H9 (cell line): ENCODE measurements around the gene CFAP73. TPM values are rescaled to one million over a fixed set of nuclear protein-coding genes. Genes with fewer than 3 reads are reported as not detected.

ENCODE experiments used
- DNase-seq: peaks from one replicate; pipeline ENCODE4 v3.0.0-alpha.2; 2017
- H2AFZ ChIP-seq: one replicate; pipeline ENCODE4 v1.6.1; 2013; ENCODE audit warnings: mild to moderate bottlenecking, low read length, control low read depth, moderate library complexity
- H2AK5ac ChIP-seq: 2 replicates; pipeline ENCODE4 v1.6.1; 2013; ENCODE audit warnings: low read length, control low read depth, mixed read lengths; ENCODE audit not compliant: insufficient read length
- H2BK120ac ChIP-seq: one replicate; pipeline ENCODE4 v1.6.1; 2013; ENCODE audit warnings: low read depth, mild to moderate bottlenecking, low read length, control low read depth, inconsistent platforms; ENCODE audit not compliant: poor library complexity, severe bottlenecking
- H2BK12ac ChIP-seq: 2 replicates; pipeline ENCODE4 v1.6.1; 2013; ENCODE audit warnings: low read length, control low read depth, mixed read lengths, low read depth; ENCODE audit not compliant: insufficient read length
- H2BK15ac ChIP-seq: 2 replicates; pipeline ENCODE4 v1.6.1; 2013; ENCODE audit warnings: low read depth, low read length, control low read depth
- H2BK20ac ChIP-seq: one replicate; pipeline ENCODE4 v1.6.1; 2013; ENCODE audit warnings: low read depth, mild to moderate bottlenecking, low read length, control low read depth, inconsistent platforms; ENCODE audit not compliant: poor library complexity, severe bottlenecking
- H2BK5ac ChIP-seq: 2 replicates; pipeline ENCODE4 v1.6.1; 2013; ENCODE audit warnings: low read length, control low read depth, mixed read lengths; ENCODE audit not compliant: insufficient read length
- H3K14ac ChIP-seq: 2 replicates; pipeline ENCODE4 v1.6.1; 2013; ENCODE audit warnings: low read length, control low read depth; ENCODE audit not compliant: insufficient read depth
- H3K18ac ChIP-seq: 2 replicates; pipeline ENCODE4 v1.6.1; 2013; ENCODE audit warnings: low read depth, mild to moderate bottlenecking, mixed read lengths, low read length, control low read depth; ENCODE audit not compliant: insufficient read length
- H3K23ac ChIP-seq: 2 replicates; pipeline ENCODE4 v1.6.1; 2013; ENCODE audit warnings: low read length, control low read depth, mixed read lengths, low read depth; ENCODE audit not compliant: insufficient read length
- H3K23me2 ChIP-seq: 2 replicates; pipeline ENCODE4 v1.6.1; 2013; ENCODE audit warnings: low read depth, mild to moderate bottlenecking, mixed read lengths, low read length, control low read depth; ENCODE audit not compliant: insufficient read length, poor library complexity, severe bottlenecking
- H3K27ac ChIP-seq: 2 replicates; pipeline ENCODE4 v1.5.1; 2013; ENCODE audit warnings: low read length, control low read depth, mixed read lengths, low read depth; ENCODE audit not compliant: insufficient read length
- H3K27me3 ChIP-seq: 2 replicates; pipeline ENCODE4 v1.6.1; 2013; ENCODE audit warnings: low read length, control low read depth, inconsistent platforms; ENCODE audit not compliant: insufficient read depth
- H3K4ac ChIP-seq: 2 replicates; pipeline ENCODE4 v1.6.1; 2013; ENCODE audit warnings: low read depth, mild to moderate bottlenecking, control low read depth, inconsistent platforms, low read length, moderate library complexity
- H3K4me1 ChIP-seq: 2 replicates; pipeline ENCODE4 v1.6.1; 2013; ENCODE audit warnings: low read length, control low read depth, inconsistent platforms; ENCODE audit not compliant: insufficient read depth
- H3K4me2 ChIP-seq: 2 replicates; pipeline ENCODE4 v1.6.1; 2013; ENCODE audit warnings: low read length, control low read depth, mixed read lengths; ENCODE audit not compliant: insufficient read length, insufficient read depth
- H3K56ac ChIP-seq: 2 replicates; pipeline ENCODE4 v1.6.1; 2013; ENCODE audit warnings: low read depth, mild to moderate bottlenecking, mixed read lengths, low read length, control low read depth; ENCODE audit not compliant: insufficient read length
- H3K79me1 ChIP-seq: 2 replicates; pipeline ENCODE4 v1.6.1; 2013; ENCODE audit warnings: low read depth, mild to moderate bottlenecking, moderate library complexity, low read length, control low read depth, inconsistent platforms; ENCODE audit not compliant: insufficient read depth, poor library complexity, severe bottlenecking
- H3K79me2 ChIP-seq: 2 replicates; pipeline ENCODE4 v1.6.1; 2013; ENCODE audit warnings: low read length, control low read depth, inconsistent platforms; ENCODE audit not compliant: insufficient read depth
- H3K9ac ChIP-seq: 2 replicates; pipeline ENCODE4 v1.6.1; 2013; ENCODE audit warnings: low read length, control low read depth, mixed read lengths; ENCODE audit not compliant: insufficient read length; ENCODE audit errors: extremely low read depth
- H3K9me3 ChIP-seq: one replicate; pipeline ENCODE4 v1.6.1; 2013; ENCODE audit warnings: low read depth, low read length, inconsistent platforms; ENCODE audit not compliant: control insufficient read depth
- H3T11ph ChIP-seq: one replicate; pipeline ENCODE4 v1.6.1; 2013; ENCODE audit warnings: mild to moderate bottlenecking, low read length, control low read depth, inconsistent platforms
- H4K20me1 ChIP-seq: one replicate; pipeline ENCODE4 v1.6.1; 2013; ENCODE audit not compliant: control insufficient read depth, insufficient read length, insufficient read depth
- H4K5ac ChIP-seq: 2 replicates; pipeline ENCODE4 v1.6.1; 2013; ENCODE audit warnings: low read depth, mild to moderate bottlenecking, mixed read lengths, low read length, control low read depth; ENCODE audit not compliant: insufficient read length
- H4K8ac ChIP-seq: replicated peaks from 2 replicates; pipeline ENCODE4 v1.6.1; 2013; ENCODE audit warnings: low read length, control low read depth, mixed read lengths, low read depth; ENCODE audit not compliant: insufficient read length
- H4K91ac ChIP-seq: 2 replicates; pipeline ENCODE4 v1.6.1; 2013; ENCODE audit warnings: low read depth, mild to moderate bottlenecking, moderate library complexity, mixed read lengths, low read length, control low read depth; ENCODE audit not compliant: insufficient read length
- H3K27ac Mint-ChIP-seq, 3 experiments: 2 replicates in 2 of 3; 3 replicates in 1 of 3; pipeline ENCODE4 v1.8.0; 2020 to 2021; ENCODE audit warnings: mixed read lengths in 3 of 3, mild to moderate bottlenecking in 1 of 3, moderate library complexity in 1 of 3
- H3K27me3 Mint-ChIP-seq: 2 replicates; pipeline ENCODE4 v1.8.0; 2021; ENCODE audit warnings: low read depth, mild to moderate bottlenecking, moderate library complexity, mixed read lengths
- H3K36me3 Mint-ChIP-seq, 3 experiments: 2 replicates in 2 of 3; 3 replicates in 1 of 3; pipeline ENCODE4 v1.8.0; 2020 to 2021; ENCODE audit warnings: low read depth in 3 of 3, mixed read lengths in 3 of 3; ENCODE audit not compliant: insufficient read depth in 1 of 3
- H3K4me1 Mint-ChIP-seq, 2 experiments: 2 replicates each; pipeline ENCODE4 v1.8.0; 2020; ENCODE audit warnings: mixed read lengths in 2 of 2
- H3K4me3 Mint-ChIP-seq, 2 experiments: 2 replicates in 1 of 2; 3 replicates in 1 of 2; pipeline ENCODE4 v1.8.0; 2020 to 2021; ENCODE audit warnings: mild to moderate bottlenecking in 2 of 2, mixed read lengths in 2 of 2, moderate library complexity in 1 of 2
- H3K9me3 Mint-ChIP-seq, 2 experiments: 2 replicates in 1 of 2; 3 replicates in 1 of 2; pipeline ENCODE4 v1.8.0; 2020; ENCODE audit warnings: mild to moderate bottlenecking in 2 of 2, mixed read lengths in 2 of 2, moderate library complexity in 1 of 2
- WGBS: extraction: QIAGEN DNeasy Blood & Tissue Kit; methylation state at CpG from one replicate; pipeline ENCODE4 v1.1.7; 2013; ENCODE audit warnings: missing lambda C conversion rate, low lambda C conversion rate, mixed read lengths; ENCODE audit not compliant: insufficient read length; ENCODE audit errors: extremely low coverage; 5-methylcytosine and 5-hydroxymethylcytosine counted together
- total RNA-seq: library from RNA; stranded (reverse); gene quantifications from 2 replicates; pipeline ENCODE4 v1.2.1, GENCODE V29; 2021
- TF ChIP-seq, protein P1 (sequence below): fragments of 200-600 bp; sonication (generic); conservative IDR thresholded peaks from 3 replicates; pipeline ENCODE4 v1.8.0; 2021; ENCODE audit warnings: antibody characterized with exemption, mild to moderate bottlenecking

CFAP73 gene
- total RNA-seq, 1 experiment from 2014 or later, result not detected

- Histone ChIP-seq H4K5ac (no peak overlapping the region), H4K8ac (no peak overlapping the region), H2BK5ac (no peak overlapping the region), H3K79me1 (no peaks in the 10 kb centered on the region), H2BK20ac (no peak overlapping the region), H3K23me2 (no peaks in the 10 kb centered on the region), H3K14ac (no peak overlapping the region), H3K9me3 (no peaks in the 10 kb centered on the region), H2BK12ac (no peak overlapping the region), H3K9ac (no peak overlapping the region), H2BK15ac (no peak overlapping the region), H3K4me1 (no peaks in the 10 kb centered on the region), H4K91ac (no peak overlapping the region), H3K23ac (no peak overlapping the region), H3K27ac (no peak overlapping the region), H3K4ac (no peak overlapping the region), H3K18ac (no peak overlapping the region), H3K56ac (no peak overlapping the region), H3T11ph (no peak overlapping the region), H2AFZ (no peak overlapping the region), H3K27me3 (no peaks in the 10 kb centered on the region), H3K79me2 (no peaks in the 10 kb centered on the region), H4K20me1 (no peaks in the 10 kb centered on the region), H2AK5ac (no peak overlapping the region), H2BK120ac (no peak overlapping the region), H3K4me2 (no peak overlapping the region)
- WGBS, result no CpG with 5 or more reads among the region's 4 CpGs
- DNase-seq, result no peak
- Mint-ChIP-seq H3K36me3 (peaks cover 2 to 9% (median 6%) of the 10 kb centered on the region in 3 experiments; a peak in 6 of 7 replicates), H3K4me1 (peaks cover 3 to 4% of the 10 kb centered on the region in 2 experiments; a peak in 2 of 4 replicates), H3K27ac (no peak overlapping the region), H3K27me3 (no peaks in the 10 kb centered on the region; the same call in 1 of the 2 replicates), H3K9me3 (peaks cover 0 to 6% of the 10 kb centered on the region in 2 experiments; a peak in 1 of 5 replicates), H3K4me3 (no peak overlapping the region)
- TF ChIP-seq, protein P1, sequence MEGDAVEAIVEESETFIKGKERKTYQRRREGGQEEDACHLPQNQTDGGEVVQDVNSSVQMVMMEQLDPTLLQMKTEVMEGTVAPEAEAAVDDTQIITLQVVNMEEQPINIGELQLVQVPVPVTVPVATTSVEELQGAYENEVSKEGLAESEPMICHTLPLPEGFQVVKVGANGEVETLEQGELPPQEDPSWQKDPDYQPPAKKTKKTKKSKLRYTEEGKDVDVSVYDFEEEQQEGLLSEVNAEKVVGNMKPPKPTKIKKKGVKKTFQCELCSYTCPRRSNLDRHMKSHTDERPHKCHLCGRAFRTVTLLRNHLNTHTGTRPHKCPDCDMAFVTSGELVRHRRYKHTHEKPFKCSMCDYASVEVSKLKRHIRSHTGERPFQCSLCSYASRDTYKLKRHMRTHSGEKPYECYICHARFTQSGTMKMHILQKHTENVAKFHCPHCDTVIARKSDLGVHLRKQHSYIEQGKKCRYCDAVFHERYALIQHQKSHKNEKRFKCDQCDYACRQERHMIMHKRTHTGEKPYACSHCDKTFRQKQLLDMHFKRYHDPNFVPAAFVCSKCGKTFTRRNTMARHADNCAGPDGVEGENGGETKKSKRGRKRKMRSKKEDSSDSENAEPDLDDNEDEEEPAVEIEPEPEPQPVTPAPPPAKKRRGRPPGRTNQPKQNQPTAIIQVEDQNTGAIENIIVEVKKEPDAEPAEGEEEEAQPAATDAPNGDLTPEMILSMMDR, result no peak
These were observed 53.0 kb downstream of the CFAP73 start for GRCh38 chr12:113202300-113203075.
